Activated CD4-positive, alpha-beta T cell treated with anti-CD3 and anti-CD28 coated beads, Interleukin-2, amount 50 U/mL, for 24 hours (primary cell): ENCODE data around the gene NELFA.

Experiments used
- DNase-seq, 2 donors: peaks; one replicate each; pipeline ENCODE4 v3.0.0-alpha.2; 2020; ENCODE audit warnings: low read depth in 1 of 2, low spot score in 1 of 2

Gene NELFA

DNA sequence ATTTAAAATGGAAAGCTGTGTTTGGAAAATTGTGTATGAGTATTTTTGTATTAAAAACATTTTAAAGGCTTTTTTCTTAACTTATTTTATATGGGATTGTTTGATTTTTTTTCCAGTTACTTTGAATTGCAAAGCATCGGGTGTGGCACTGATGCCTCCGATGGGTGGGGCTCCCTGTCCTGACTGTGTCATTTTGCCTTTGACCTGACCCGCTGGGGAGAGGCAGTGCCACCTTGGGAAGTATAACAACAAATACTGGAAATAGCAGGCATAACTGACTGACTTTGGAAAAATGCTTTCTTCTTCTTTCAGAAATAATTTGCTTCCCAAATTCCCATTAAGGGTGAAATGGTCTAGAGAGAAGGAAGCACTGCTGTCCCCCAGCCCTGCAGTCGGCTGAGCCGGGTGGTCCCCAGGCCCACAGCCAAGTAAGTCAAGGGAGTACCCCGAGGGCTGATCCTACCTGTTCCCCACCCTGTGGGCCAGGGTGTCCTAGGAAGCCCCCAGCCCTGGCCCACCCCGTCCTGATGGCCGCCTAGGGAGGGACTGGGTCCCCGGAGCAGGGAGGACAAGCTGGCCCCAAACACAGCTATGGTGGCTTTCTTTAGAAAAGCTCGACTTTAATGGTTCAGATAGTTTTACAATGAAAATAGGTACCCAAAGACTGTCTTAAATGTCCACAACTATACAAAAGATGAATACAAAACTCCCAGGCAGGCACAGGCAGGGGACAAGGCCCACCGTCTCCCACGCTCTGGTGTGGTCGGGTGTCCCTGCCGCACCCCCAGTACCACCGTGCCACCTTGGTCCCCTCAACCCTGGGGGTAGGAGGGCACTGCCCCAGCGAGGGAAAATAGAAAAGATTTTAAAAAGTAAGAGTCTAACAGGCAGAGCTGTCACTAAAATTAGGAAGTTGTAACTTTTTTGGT is 26.4 kb downstream of the NELFA start:
- DNase-seq = no peak

DNA sequence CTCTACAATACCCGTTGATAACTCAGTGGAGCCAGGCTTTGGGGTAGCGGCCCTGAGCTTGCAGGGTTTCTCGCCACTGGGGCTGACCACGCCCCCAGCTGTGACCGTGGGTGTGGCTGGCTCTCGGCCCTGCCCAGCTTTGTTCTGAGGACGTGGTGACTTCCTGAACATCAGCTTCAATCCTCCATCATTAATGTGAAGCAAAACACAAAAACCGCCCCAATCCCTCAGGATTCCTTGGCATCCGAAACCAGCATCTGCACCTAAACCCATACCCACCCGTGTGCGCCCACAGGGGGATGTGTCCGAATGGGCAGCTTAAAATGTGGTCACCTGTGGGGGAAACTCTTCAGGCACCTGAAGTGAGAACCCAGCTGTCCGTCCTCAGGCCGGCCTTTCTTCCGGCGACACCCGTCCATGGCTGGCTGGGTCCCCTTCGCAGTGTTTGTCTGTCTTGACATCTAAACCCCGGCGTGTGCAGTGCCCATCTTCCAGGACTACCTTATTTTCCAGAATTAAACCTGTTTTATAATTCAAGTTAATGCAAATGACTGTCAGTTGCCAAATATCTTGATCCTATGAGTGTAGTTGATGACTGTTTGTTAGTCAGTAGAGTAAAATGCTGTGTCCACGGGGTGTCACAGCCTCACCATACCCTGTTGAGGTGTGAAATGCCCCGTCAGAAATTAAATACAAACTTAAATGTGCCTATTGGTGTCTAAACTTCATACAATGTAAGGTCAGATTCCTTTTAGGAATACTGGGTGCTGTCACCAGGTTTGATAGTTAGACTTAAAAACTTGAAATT is 27.3 kb downstream of the NELFA start:
- no peak for DNase-seq

DNA sequence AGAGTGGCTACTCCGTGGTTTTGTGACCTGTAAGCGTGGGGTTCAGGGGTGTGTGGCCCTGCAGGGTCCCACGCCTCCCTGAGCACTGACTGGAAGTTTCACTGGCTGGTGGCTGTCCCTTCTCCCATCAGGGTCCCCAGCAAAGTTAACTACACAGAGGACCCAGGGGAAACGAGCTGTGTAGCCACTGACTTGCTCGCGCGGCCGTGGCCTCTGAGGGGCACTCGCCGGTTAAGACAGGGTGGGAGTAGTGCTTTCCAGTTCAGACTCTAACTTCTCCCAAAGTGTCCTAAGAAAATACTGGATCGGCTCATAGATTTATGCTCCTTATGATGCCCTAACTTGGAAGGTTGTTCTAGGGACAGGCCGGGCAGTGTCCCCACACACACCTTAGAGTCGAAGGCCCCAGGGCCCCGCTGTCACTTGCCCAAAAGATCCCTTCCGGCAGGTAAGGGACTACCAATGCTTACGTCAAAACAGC is 28.2 kb downstream of the NELFA start:
- DNase-seq = no peak

DNA sequence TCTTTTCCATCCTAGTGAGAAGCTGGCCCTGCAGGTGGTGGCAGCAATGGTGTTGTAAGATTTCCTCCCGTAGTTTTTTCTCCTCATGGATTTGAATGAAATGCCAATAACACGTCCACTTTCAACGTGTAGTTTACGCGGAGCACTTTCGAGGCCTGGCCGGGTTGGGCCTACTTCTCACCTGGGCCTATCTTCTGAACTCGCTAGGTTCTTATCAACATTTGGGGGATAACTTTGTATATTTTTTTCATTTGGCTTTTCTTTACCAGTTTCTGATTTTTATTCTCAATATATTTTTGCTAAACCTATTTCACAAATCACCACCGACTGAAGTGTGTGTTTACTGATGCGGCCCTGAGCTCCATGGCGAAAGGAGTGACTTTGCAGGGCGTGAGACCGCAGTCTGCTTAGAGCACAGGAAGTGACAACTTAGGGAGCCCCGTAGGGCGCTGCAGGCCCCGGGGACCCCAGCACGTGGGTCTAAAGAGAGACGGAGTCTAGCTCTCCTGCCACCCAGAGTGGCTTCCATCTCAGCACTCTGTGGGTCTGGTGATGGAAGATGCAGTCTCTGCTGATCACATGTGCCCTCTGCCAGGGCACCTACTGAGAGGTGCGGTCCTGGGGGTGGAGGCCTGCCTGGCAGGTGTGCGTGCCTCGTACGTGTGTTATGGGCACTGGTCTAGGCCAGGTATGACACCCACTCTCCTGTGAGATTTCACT is 29.1 kb downstream of the NELFA start:
- DNase-seq = no peak

DNA sequence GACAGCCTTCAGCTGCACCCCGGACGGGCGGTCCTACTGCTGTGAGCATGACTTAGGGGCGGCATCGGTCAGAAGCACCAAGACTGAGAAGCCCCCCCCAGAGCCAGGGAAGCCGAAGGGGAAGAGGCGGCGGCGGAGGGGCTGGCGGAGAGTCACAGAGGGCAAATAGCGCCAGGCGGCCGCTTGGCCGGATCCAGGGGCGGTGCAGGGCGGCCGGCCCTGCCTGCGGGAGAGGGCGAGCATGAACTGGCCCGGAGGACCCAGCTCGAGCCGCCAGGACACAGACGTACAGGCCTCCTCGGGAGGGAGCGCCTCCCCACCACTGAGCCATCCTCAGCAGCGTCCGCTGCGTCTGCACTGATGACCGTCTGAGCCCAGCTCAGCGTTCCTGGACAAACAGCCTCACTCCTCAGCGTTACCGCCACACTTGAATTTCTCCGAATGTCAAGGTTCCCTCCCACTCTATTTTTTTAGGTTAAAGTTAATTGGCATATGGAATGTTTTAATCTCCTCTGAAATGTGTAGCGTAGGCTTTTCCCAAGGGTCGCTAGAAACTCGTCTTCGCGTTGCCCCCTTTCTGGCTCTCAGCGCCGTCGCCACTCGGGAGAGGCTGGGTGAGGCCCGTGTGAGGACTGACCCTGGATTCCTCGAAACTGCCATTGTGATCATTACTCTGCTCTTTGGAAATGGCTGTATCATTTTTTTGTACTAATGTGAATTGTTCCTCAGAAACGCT is 29.9 kb downstream of the NELFA start:
- DNase-seq = no peak

DNA sequence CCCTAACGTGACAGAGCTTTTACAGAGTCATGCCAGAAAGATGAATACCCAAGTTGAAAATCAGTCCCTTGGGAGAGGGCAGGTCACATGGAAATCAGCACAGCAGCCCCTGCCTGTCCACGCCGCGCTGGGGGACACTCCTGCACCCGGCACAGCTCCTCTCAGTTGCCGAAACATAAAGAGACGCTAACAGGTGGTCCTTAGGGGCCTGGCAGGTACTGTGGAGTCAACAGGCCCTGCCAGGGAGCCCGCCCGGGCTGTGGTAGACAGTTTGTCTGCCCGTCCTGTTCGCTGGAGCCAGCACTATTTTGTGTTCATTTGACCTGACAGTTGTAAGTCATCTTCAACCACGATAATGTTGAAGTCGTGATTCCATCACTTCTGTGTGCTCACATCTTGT is 30.5 kb downstream of the NELFA start:
- no peak for DNase-seq

DNA sequence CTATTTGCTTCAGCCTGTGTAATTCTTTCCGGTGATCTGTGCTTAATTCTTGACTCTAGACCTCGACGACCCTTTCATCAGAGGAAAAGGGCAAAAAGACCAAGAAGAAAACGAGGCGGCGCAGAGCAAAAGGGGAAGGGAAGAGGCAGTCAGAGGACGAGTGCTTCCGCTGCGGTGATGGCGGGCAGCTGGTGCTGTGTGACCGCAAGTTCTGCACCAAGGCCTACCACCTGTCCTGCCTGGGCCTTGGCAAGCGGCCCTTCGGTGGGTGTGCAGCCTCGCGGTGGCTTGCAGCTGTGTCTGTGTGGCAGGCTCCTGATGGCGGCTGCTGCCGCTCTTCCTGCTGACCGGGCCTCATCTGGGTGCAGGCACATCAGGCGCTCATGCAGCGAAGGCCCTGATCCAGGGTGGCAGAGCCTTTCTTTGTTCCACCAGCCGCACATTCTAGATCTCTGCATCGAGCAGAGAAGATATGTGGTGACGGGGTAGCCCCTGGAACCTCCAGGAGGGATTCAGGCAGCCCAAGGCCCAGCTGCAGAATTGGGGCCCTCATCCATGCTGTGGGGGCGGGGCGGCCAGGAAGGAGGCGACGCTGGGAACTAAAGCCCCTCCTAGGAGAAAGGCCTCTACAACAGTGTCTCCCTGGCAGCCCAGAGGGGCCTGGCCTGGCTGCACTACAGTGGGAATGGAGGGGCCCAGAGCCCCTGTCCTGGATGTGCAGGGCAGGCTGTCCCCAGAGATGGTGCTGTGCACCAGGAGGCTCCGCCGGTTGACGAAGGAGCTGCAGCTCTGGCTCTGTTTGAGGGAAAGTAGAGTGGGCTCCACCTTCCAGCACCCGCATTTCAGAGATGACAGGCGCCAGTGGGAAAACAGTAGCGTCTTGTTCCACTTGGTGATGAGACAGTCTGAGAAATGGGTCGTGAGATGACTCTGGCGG is 32.1 kb downstream of the NELFA start:
- DNase-seq = no peak

DNA sequence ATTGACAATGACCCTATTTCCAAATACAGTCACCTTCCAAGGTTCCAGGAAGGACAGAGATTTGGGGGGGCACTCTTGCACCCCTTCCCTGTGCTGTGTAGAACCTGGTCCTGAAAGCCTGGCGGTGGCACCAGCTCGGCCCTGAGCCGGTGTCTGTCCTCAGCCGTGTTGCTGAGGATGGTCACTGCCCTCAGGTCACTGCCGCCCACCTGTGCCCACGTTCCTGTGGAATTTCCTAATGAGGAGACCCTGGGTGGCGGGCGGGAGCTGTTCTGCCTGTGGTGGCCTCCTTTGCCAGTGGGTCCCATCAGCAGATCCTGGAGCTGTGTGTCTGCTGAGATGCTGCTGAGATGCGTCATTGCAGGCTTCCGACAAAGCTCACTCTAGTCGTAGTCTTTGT is 32.9 kb downstream of the NELFA start:
- DNase-seq = no peak

DNA sequence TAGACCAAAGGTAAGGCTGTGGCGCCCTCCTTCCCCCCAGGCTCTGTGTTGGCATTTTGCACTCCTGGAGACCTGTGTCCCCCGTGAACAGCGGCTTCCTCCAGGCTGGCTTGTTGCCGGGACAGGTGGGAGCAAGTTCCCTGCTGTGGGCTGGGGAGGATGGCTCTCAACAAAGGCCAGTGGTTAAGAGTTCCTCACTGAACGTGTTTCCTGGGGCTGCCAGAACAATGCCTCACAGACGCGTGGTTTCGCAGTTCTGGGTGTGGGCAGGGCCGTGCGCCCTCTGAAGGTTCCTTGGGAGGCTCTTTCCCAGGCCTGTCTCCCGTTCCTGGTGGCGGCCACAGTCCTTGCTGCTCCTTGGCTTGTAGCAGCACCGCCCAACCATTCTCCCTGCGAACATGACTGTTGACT is 33.4 kb downstream of the NELFA start:
- DNase-seq = no peak

DNA sequence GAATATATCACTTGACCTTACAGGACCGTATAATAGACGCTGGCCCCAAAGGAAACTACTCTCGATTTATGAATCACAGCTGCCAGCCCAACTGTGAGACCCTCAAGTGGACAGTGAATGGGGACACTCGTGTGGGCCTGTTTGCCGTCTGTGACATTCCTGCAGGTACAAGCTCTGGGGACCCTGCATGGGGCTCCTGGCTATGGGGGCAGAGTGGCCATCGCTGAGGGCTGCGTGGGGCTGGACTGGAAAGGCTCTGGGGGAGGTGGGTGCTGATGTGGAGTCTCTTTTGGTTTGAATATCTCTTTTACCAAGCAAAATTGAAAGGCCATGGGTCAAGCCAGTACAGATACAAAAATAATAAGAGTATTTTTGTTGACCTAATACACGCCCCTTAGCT is 33.9 kb downstream of the NELFA start:
- no peak for DNase-seq

DNA sequence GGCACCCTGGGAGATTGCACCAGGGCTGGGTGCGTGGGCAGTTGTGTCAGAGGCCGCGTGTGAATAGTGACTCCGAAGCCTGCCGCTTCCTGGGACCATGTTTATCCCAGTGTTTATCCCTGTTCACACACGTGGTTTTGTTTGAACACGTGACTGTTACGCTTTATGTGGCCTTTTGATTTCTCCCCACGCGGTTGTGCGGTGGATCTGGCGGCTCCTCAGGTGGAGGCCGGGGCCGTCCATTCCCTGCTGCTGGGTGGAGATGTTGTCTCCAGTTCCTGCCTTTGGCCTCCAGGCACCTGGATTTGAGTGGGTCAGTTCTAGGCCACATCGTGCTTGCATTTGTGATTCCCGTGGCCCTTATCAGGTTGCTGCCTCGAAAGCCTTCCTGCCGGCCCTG is 35.1 kb downstream of the NELFA start:
- no peak for DNase-seq

DNA sequence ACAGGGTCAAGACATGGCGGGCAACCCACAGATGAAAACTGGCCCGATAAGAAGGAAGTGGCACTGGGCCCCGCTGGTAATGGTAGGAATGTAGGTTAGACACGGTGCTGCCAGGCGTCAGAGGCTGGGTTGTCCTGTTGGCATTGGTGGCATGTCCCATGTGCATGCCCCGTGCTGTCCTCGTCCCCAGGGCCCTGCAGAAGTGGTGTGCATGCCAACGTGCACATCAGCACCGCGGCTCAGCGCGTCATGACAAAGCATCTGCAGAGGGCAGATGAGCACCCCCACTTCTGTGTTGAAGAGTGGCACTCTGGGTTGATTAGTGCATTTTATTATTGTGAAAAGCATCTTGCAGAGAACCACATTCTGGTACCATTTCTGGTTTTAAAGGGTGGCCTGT is 35.6 kb downstream of the NELFA start:
- no peak for DNase-seq

DNA sequence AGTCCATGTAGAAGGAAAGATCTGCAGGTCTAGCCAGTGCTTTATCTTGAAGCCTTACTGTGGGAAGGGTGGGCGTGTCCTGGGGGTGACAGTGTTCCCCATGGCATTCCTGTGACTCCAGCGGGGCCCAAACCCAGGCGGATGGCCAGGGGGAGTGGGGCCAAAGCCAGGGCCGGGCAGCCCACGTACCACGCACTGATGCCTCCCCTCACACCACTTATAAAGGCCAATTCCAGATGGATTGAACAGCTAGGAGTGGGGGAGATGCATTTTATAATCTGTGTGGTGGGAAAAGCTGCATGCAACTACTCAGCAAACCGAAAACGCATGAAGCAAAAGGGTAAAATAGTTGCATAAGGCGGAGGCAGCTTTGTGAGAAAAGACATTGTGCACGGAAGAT is 36.4 kb downstream of the NELFA start:
- DNase-seq = no peak

DNA sequence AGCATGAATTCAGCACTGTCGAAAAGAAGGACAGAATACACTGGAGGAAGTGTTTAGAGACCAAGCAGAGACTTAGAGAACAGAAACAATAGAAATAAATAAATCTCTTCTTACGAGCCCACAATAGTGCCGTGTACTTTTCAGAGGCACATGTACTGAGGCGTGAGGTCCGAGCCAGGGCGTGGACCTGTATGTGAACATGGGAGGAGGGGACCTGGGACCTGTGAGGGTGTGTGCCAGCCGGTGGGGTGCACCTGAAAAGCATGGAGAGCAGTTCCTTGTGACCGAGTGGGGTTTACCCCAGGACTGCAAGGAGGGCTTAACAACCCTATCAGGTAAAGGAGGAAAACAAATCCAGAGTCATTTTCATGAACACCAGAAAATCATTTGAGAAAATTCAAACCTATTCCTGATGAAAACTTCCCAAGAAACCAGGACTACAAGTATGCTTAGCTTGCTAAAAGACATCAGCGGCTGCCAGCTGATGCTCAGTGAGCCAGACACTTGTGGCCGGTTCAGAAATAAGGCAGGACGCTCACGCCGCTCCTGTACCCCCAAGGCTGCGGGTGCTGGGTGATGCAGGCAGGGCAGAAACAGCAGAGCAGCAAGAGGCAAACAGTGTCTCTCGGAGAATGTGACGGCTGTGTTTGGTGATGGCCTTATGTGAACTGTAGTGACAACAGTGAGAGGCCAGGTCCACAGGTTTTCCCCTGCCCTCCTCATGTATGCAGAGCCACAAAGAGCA is 37.1 kb downstream of the NELFA start:
- no peak for DNase-seq

DNA sequence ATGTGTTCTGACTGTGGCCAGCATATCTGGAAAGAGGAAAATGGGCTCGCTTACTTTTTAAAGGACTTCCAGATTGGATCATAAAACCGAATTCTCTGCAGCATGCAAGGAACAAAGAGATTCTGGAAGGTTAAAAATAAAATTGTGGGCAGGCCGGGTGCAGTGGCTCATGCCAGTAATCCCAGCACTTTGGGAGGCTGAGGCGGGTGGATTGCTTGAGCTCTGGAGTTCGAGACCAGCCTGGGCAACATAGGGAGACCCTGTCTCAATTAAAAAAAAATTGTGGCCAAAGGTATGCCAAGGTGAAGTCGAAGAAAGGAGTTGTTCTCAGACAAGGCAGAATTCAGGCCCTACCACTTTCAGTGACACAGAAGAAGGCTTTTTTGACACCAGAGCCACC is 37.8 kb downstream of the NELFA start:
- no peak for DNase-seq

DNA sequence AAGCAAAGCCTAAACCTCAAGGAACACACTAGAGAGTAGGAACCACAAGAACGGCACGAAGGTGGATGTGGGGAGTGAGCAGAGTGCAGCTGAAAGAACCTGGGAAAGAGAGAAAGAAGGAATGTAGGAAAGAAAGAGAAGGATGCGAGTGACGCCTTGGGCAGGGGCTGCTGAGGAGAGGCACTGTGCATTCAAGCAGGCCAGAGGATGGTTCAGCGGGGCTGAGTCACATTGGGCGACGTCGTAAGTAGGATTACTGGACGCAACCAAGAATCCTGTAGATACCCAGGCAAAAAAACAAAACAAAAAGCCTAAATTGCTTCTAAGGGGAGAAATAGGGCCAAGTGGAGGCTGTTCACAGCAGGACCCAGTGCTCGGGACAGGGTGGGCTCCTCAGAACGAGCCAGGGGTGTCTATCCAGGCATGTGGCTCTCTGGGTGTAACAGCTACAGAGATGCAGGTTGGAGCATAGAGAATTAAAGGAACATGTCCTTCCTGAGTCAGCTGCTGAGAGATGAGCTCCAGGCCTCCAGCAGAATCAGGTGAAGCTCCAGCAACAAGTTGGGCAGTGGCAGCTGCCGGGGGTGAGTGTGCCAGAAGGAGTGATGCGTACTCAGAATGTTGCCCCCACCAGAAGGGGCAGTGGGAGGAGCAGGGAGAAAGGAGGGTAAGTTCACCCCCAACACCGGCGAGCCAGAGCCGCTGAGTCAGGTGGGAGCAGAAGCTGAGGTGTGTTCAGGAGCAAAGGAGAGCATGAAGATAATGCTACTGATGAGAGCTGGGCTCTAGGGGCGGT is 38.6 kb downstream of the NELFA start:
- no peak for DNase-seq

DNA sequence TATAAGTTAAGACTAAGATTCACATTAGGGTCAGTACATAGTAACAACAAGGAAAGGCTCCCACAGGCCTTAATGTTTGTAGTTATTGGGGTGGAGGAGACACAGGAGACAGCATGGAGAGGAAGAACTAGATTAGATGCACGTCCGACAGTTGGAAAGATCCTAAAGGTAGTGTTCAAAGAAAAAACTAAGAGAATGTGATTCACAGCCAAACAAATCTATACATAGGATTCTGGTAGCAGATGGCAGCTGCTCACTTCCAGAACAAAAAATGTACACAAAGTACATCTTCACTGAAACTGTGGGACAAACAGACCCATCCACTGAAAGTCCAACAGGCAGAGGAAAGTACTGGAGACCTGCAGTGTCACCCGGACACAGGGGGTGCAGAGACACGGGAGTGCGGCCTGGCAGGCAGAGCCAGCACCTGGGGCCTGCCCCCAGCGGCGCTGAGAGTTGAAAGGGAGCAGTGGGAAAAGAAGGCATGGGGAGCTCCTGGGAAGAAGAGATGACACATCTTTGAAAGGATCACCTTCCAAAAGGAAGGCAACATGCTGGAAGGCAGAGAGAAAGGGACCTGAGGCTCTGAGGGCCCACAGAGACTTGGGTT is 40.0 kb downstream of the NELFA start:
- DNase-seq = no peak
